HEK293 (cell line): ENCODE results near the gene CTNNA2.

Experiments used
- YY1 ChIP-seq: fragments of 450-650 bp; formaldehyde crosslinking; IDR thresholded peaks from 2 replicates; pipeline ENCODE4 v1.5.1; 2018; ENCODE audit warnings: missing biosample characterization, missing genetic modification characterization
- ZNF416 ChIP-seq: fragments of 450-650 bp; formaldehyde crosslinking; IDR thresholded peaks from 2 replicates; pipeline ENCODE4 v1.5.1; 2016; ENCODE audit warnings: missing biosample characterization, missing genetic modification characterization

- TF ChIP-seq YY1 (tag by site-specific recombination) (no peak), ZNF416 (tag by site-specific recombination) (no peak)
Measured at GRCh38 chr2:80330527-80331450, 817.9 kb downstream of the CTNNA2 start.
